Activated B cell treated with CpG ODN at 0.5 μM for 24 hours (primary cell): ENCODE results near the gene SERF1A. TPM values are rescaled to one million over a fixed set of nuclear protein-coding genes. Genes with fewer than 3 reads are reported as not detected.
A peak's percentile ranks its signal among the peaks of the same experiment; 100 is the strongest.
"Not testable (repeated sequence)": the region's sequence is repeated elsewhere in the genome, so short reads cannot be mapped to it uniquely, and the experiment has no call there.

Source experiments
- ATAC-seq: fragments of 200-7000 bp; cut with Tn5 transposase; one replicate; pipeline ENCODE4 v1.10.0; 2021; ENCODE audit warnings: low read depth, mild to moderate bottlenecking, moderate library complexity
- CTCF ChIA-PET: fragments of 350-600 bp; sonication (Branson Sonifier 250); formaldehyde crosslinking; loops from one replicate; lab custom pipeline; 2021; ENCODE audit warnings: antibody characterized with exemption; lab: Charles Lee
- POLR2A ChIA-PET: fragments of 350-600 bp; sonication (Branson Sonifier 250); formaldehyde crosslinking; loops from one replicate; lab custom pipeline; 2021; ENCODE audit warnings: antibody characterized with exemption; lab: Charles Lee
- DNase-seq: peaks from one replicate; pipeline ENCODE4 v3.0.0; 2022
- H3K27ac Mint-ChIP-seq: one replicate; pipeline ENCODE4 v1.8.0; 2020; ENCODE audit warnings: mixed read lengths
- H3K27me3 Mint-ChIP-seq: one replicate; pipeline ENCODE4 v1.8.0; 2021; ENCODE audit warnings: mixed read lengths
- H3K36me3 Mint-ChIP-seq: one replicate; pipeline ENCODE4 v1.8.0; 2021; ENCODE audit warnings: low read depth, mixed read lengths
- H3K4me1 Mint-ChIP-seq: one replicate; pipeline ENCODE4 v1.8.0; 2021; ENCODE audit warnings: mixed read lengths
- H3K4me3 Mint-ChIP-seq: one replicate; pipeline ENCODE4 v1.8.0; 2020; ENCODE audit warnings: mild to moderate bottlenecking, mixed read lengths
- H3K9me3 Mint-ChIP-seq: one replicate; pipeline ENCODE4 v1.8.0; 2020; ENCODE audit warnings: mixed read lengths
- intact Hi-C: fragments of 100-400 bp; cut with micrococcal nuclease; formaldehyde crosslinking; loops from one replicate; pipeline ENCODE4 v1.15.1; 2024
- total RNA-seq: library from RNA; stranded (reverse); gene quantifications from 2 replicates; pipeline ENCODE4 v1.2.3, GENCODE V29; 2022

SERF1A gene
- 9.5 and 11.4 TPM in 2 replicates for total RNA-seq

- H3K27ac Mint-ChIP-seq, DNase-seq, POLR2A ChIA-PET, H3K4me3 Mint-ChIP-seq, H3K9me3 Mint-ChIP-seq, H3K27me3 Mint-ChIP-seq, H3K4me1 Mint-ChIP-seq, intact Hi-C loops, CTCF ChIA-PET, H3K36me3 Mint-ChIP-seq: not testable (repeated sequence)
- ATAC-seq = peak; percentile 91
Measured at GRCh38 chr5:70900533-70901271, at the start of gene SERF1A. Gene SERF1A, plus strand, starts transcription at chr5:70900669. Its CDS starts 201 bp downstream, at chr5:70900870.

DNA sequence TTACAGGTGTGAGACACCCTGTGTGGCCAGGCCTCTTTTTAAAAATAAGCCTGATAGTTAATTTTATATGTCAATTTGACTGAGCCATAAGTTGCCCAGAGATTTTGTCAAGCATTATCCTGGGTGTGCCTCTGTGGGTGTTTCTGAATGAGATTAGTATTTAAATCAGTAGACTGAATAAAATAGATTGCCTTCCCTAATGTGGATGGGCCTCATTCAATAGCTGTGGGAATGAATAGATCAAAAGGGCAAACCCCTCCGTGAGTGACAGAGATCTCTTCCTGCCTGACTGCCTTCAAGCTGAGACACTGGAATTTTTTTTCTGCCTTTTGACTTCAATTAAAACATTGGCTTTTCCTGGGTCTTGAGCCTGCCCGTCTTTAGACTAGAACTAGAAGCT lies 33.7 kb upstream of the SERF1A start:
- DNase-seq, POLR2A ChIA-PET, H3K36me3 Mint-ChIP-seq, ATAC-seq, H3K27me3 Mint-ChIP-seq, CTCF ChIA-PET, H3K4me1 Mint-ChIP-seq, H3K4me3 Mint-ChIP-seq, H3K9me3 Mint-ChIP-seq, intact Hi-C loops, H3K27ac Mint-ChIP-seq: not testable (repeated sequence)

- DNase-seq, H3K4me3 Mint-ChIP-seq, ATAC-seq, POLR2A ChIA-PET, H3K27ac Mint-ChIP-seq, H3K4me1 Mint-ChIP-seq, H3K27me3 Mint-ChIP-seq, H3K36me3 Mint-ChIP-seq, CTCF ChIA-PET, H3K9me3 Mint-ChIP-seq, intact Hi-C loops: not testable (repeated sequence)
Measured at GRCh38 chr5:70870626-70871025, 29.8 kb upstream of the SERF1A start.

DNA sequence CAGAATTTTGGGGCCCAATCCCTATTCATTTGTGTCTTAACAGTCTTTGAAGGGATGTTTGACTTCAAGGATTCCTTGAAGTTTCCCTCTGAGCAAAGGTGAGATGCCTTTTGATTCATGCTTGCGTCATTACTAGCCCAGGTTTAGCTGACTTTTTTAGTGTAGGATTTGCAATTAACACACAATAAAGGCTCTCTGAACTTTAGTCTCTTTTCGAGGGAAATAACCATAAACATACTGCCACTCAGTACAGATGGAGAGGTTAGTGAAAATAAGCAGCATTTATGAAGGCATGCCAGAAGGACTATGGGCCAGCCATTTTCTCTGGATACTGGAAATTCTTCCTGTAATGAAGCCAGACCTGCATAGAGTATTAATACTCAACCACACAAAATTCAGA lies 4.4 kb upstream of the SERF1A start:
- H3K36me3 Mint-ChIP-seq, H3K9me3 Mint-ChIP-seq, H3K27me3 Mint-ChIP-seq, ATAC-seq, H3K4me3 Mint-ChIP-seq, H3K27ac Mint-ChIP-seq, DNase-seq, H3K4me1 Mint-ChIP-seq, CTCF ChIA-PET, POLR2A ChIA-PET, intact Hi-C loops: not testable (repeated sequence)

DNA sequence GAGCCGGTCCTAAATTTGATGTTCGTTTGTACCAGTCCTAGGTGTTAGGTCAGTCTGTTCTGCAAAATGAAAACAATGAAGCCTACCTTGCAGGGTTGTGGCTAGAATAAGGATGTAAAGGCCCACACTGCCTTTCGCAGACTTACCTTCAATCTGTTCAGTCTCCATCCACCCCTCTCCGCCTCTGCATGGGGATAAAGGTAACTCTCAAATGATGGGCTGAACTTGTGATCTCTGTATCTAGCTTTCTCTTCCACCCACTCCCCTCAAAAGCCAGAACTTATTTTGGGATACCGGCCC lies 753 bp downstream of the SERF1A start:
- H3K9me3 Mint-ChIP-seq, H3K4me1 Mint-ChIP-seq, CTCF ChIA-PET, POLR2A ChIA-PET, H3K27ac Mint-ChIP-seq, H3K4me3 Mint-ChIP-seq, intact Hi-C loops, H3K36me3 Mint-ChIP-seq, DNase-seq, H3K27me3 Mint-ChIP-seq: not testable (repeated sequence)
- ATAC-seq = peak; percentile 22

DNA sequence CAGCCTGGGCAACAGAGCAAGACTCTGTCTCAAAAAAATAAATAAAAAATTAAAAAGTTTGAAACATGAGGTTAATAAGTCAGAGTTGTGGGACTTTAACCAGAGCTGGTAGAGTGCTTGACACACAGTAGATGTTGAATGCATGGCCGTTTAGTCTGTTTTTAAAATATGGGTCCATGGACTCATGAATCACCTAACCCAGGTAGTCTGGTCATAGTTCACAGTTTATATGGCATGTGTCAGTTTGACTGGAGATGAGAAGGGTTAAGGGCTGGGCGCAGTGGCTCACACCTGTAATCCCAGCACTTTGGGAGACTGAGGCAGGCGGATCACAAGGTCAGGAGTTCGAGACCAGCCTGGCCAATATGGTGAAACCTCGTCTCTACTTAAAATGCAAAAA lies 6.2 kb downstream of the SERF1A start:
- H3K27me3 Mint-ChIP-seq, intact Hi-C loops, H3K27ac Mint-ChIP-seq, DNase-seq, CTCF ChIA-PET, POLR2A ChIA-PET, ATAC-seq, H3K4me3 Mint-ChIP-seq, H3K4me1 Mint-ChIP-seq, H3K9me3 Mint-ChIP-seq, H3K36me3 Mint-ChIP-seq: not testable (repeated sequence)

GRCh38 chr5:70916829-70917228 lies 16.4 kb downstream of the SERF1A start:
- ATAC-seq, H3K36me3 Mint-ChIP-seq, POLR2A ChIA-PET, H3K4me3 Mint-ChIP-seq, H3K27ac Mint-ChIP-seq, CTCF ChIA-PET, H3K27me3 Mint-ChIP-seq, intact Hi-C loops, DNase-seq, H3K4me1 Mint-ChIP-seq, H3K9me3 Mint-ChIP-seq: not testable (repeated sequence)

DNA sequence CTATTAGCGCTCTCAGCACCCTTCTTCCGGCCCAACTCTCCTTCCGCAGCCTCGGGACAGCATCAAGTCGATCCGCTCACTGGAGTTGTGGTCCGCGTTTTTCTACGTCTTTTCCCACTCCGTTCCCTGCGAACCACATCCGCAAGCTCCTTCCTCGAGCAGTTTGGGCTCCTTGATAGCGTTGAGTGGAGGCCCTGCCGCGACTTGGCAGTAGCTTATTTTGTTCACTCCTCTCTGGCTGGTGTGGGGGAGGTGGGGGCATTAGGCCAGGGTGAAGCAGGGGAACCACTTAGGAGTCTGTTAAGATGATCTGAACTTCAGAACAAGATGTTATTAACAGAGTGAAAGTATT lies 24.7 kb downstream of the SERF1A start:
- intact Hi-C loops, H3K27me3 Mint-ChIP-seq, H3K36me3 Mint-ChIP-seq, H3K4me3 Mint-ChIP-seq, H3K27ac Mint-ChIP-seq, H3K4me1 Mint-ChIP-seq, POLR2A ChIA-PET, H3K9me3 Mint-ChIP-seq, CTCF ChIA-PET, DNase-seq: not testable (repeated sequence)
- peak; percentile 47 for ATAC-seq

- intact Hi-C loops = not testable (repeated sequence)
Measured at GRCh38 chr5:70931709-70932368, 31.4 kb downstream of the SERF1A start.

DNA sequence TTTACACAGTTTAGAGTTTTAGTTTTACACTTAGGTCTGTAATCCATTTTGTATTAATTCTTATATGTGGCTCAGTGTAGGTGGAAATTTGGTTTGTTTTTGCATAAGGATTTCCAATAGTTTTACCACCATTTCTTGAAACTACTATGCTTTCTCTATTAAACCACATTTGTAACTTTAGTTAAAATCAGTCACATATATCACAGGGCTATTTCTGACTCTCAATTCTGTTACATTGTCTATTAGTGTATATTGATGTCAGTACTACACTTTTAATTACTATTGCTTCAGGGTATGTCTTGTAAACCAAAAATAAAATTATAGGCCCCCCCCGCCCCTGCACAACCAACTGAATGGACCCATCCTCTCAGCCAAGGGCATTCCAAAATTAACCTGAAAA lies 32.1 kb downstream of the SERF1A start:
- POLR2A ChIA-PET, H3K27ac Mint-ChIP-seq, intact Hi-C loops: not testable (repeated sequence)

More at GRCh38 chr5:70931709-70932368, 31.4 kb downstream of the SERF1A start:
- DNase-seq, POLR2A ChIA-PET, ATAC-seq, H3K36me3 Mint-ChIP-seq, H3K4me3 Mint-ChIP-seq, CTCF ChIA-PET, H3K27ac Mint-ChIP-seq, H3K4me1 Mint-ChIP-seq, H3K9me3 Mint-ChIP-seq, H3K27me3 Mint-ChIP-seq: not testable (repeated sequence)

GRCh38 chr5:70953068-70953467 lies 52.6 kb downstream of the SERF1A start:
- POLR2A ChIA-PET, H3K36me3 Mint-ChIP-seq, H3K27me3 Mint-ChIP-seq, ATAC-seq, H3K9me3 Mint-ChIP-seq, DNase-seq, H3K27ac Mint-ChIP-seq, intact Hi-C loops, H3K4me1 Mint-ChIP-seq, H3K4me3 Mint-ChIP-seq, CTCF ChIA-PET: not testable (repeated sequence)

More for the DNA sequence above, 32.1 kb downstream of the SERF1A start:
- ATAC-seq, CTCF ChIA-PET, H3K27me3 Mint-ChIP-seq, H3K9me3 Mint-ChIP-seq, DNase-seq, H3K36me3 Mint-ChIP-seq, H3K4me1 Mint-ChIP-seq, H3K4me3 Mint-ChIP-seq: not testable (repeated sequence)
